PC-9 (cell line): ENCODE measurements around the gene ECE1. TPM values are rescaled to one million over a fixed set of nuclear protein-coding genes. Genes with fewer than 3 reads are reported as not detected.

Experiments
- BruUV-seq: library from RNA; stranded (reverse); fragments of 400-500 nt; replicated peaks from 2 replicates; lab custom pipeline; 2021; lab: Mats Ljungman, UMichigan
- CTCF ChIA-PET: fragments of 300-600 bp; sonication (Branson Sonifier 250); formaldehyde crosslinking; loops from one replicate; lab custom pipeline; 2022; ENCODE audit warnings: antibody characterized with exemption; lab: Charles Lee
- POLR2A ChIA-PET: fragments of 300-600 bp; sonication (Branson Sonifier 250); formaldehyde crosslinking; loops from one replicate; lab custom pipeline; 2022; ENCODE audit warnings: antibody characterized with exemption; ENCODE audit not compliant: unreplicated experiment; lab: Charles Lee
- DNase-seq, 2 experiments: peaks; one replicate each; pipeline versions ENCODE4 v3.0.0 to v3.0.0-alpha.2; 2015 to 2022; ENCODE audit warnings: mixed read lengths in 1 of 2
- H2AFZ ChIP-seq: fragments of 200-600 bp; sonication (generic); 2 replicates; pipeline ENCODE4 v1.8.1; 2017; ENCODE audit warnings: antibody characterized with exemption
- H3F3A ChIP-seq: fragments of 200-600 bp; sonication (generic); 2 replicates; pipeline ENCODE4 v1.8.1; 2017; ENCODE audit warnings: antibody characterized with exemption, mild to moderate bottlenecking, low read depth; ENCODE audit not compliant: insufficient read depth
- H3K27ac ChIP-seq: fragments of 200-600 bp; sonication (generic); 2 replicates; pipeline ENCODE4 v1.6.1; 2016; ENCODE audit warnings: mixed run types
- H3K27me3 ChIP-seq: fragments of 200-600 bp; sonication (generic); 2 replicates; pipeline ENCODE4 v1.6.1; 2016; ENCODE audit warnings: low read depth, mixed run types; ENCODE audit not compliant: insufficient read depth
- H3K36me3 ChIP-seq: fragments of 200-600 bp; sonication (generic); 2 replicates; pipeline ENCODE4 v1.6.1; 2016; ENCODE audit warnings: low read depth, mixed run types
- H3K4me1 ChIP-seq: fragments of 200-600 bp; sonication (generic); replicated peaks from 2 replicates; pipeline ENCODE4 v1.6.1; 2016; ENCODE audit warnings: mixed run types; ENCODE audit not compliant: insufficient read depth
- H3K4me2 ChIP-seq: fragments of 200-600 bp; sonication (generic); 2 replicates; pipeline ENCODE4 v1.6.1; 2017; ENCODE audit warnings: mixed run types
- H3K4me3 ChIP-seq: fragments of 200-600 bp; sonication (generic); 2 replicates; pipeline ENCODE4 v1.6.1; 2016; ENCODE audit warnings: mixed run types
- H3K79me2 ChIP-seq: fragments of 200-600 bp; sonication (generic); 2 replicates; pipeline ENCODE4 v1.6.1; 2017; ENCODE audit warnings: low read depth, mixed run types
- H3K9me2 ChIP-seq: fragments of 200-600 bp; sonication (generic); 2 replicates; pipeline ENCODE4 v1.8.1; 2017; ENCODE audit warnings: mild to moderate bottlenecking; ENCODE audit not compliant: insufficient read depth
- H3K9me3 ChIP-seq: fragments of 200-600 bp; sonication (generic); 2 replicates; pipeline ENCODE4 v1.8.1; 2016; ENCODE audit warnings: low read depth; ENCODE audit not compliant: insufficient read depth
- H4K20me1 ChIP-seq: fragments of 200-600 bp; sonication (generic); 2 replicates; pipeline ENCODE4 v1.8.1; 2017; ENCODE audit not compliant: insufficient read depth
- CTCF ChIP-seq: fragments of 200-600 bp; sonication (generic); conservative IDR thresholded peaks from 2 replicates; pipeline ENCODE4 v1.6.1; 2017; ENCODE audit warnings: mixed run types, antibody characterized with exemption, mild to moderate bottlenecking, moderate library complexity
- EZH2 ChIP-seq: fragments of 200-600 bp; sonication (generic); IDR thresholded peaks from 2 replicates; pipeline ENCODE4 v1.8.0; 2017; ENCODE audit warnings: antibody characterized with exemption, low read depth
- intact Hi-C: fragments of 100-400 bp; cut with micrococcal nuclease; formaldehyde crosslinking; loops from one replicate; pipeline ENCODE4 v1.10.0; 2022; ENCODE audit not compliant: unreplicated experiment
- total RNA-seq: library from RNA; stranded (reverse); gene quantifications from 2 replicates; pipeline ENCODE4 v1.2.3, GENCODE V29; 2021

The ECE1 gene
- total RNA-seq, 1 experiment from 2014 or later, result 80.8 TPM

GRCh38 chr1:21291964-21292363 lies 1.7 kb upstream of the ECE1 start:
- Histone ChIP-seq H3K4me3 (no peak overlapping the region), H3K79me2 (peaks cover 3% of the 10 kb centered on the region; the same call in 1 of the 2 replicates), H4K20me1 (no peaks in the 10 kb centered on the region), H3K4me1 (peaks cover 27% of the 10 kb centered on the region), H3K9me3 (no peaks in the 10 kb centered on the region), H3K4me2 (no peak overlapping the region), H3K36me3 (no peaks in the 10 kb centered on the region), H3K9me2 (no peaks in the 10 kb centered on the region), H2AFZ (no peak overlapping the region), H3K27ac (no peak overlapping the region), H3K27me3 (no peaks in the 10 kb centered on the region), H3F3A (peaks cover 27% of the 10 kb centered on the region)
- intact Hi-C loops, result no loop called here
- no peak for TF ChIP-seq EZH2
- TF ChIP-seq CTCF, result no peak
- DNase-seq, result no peak
- BruUV-seq, result no TSS peak
- POLR2A ChIA-PET, result no interaction called here
- CTCF ChIA-PET, result no interaction called here

- peaks cover 25% of the 10 kb centered on the region for H3F3A ChIP-seq
- BruUV-seq, result no TSS peak
- peaks cover 26% of the 10 kb centered on the region for H3K4me1 ChIP-seq
- DNase-seq, result no peak
- no peak overlapping the region for H3K27ac ChIP-seq
- intact Hi-C loops, result no loop called here
- no peaks in the 10 kb centered on the region for H4K20me1 ChIP-seq
- H3K36me3 ChIP-seq, result no peaks in the 10 kb centered on the region
- H3K4me3 ChIP-seq, result peak overlapping the region; percentile 67; the same call in 1 of the 2 replicates
- 0 out of 2 replicates have a peak, but pooled peaks cover 3% of the 10 kb centered on the region for H3K79me2 ChIP-seq
- no peaks in the 10 kb centered on the region for H3K9me2 ChIP-seq
- no peaks in the 10 kb centered on the region for H3K9me3 ChIP-seq
- CTCF ChIA-PET, result interaction anchor here (0.6 kb wide), 1 partner anchor 230 kb away, joined by 4 read pairs; no protein-coding TSS in a partner anchor
- no peak overlapping the region for H2AFZ ChIP-seq
- no peak for TF ChIP-seq EZH2
- no peak for TF ChIP-seq CTCF
- POLR2A ChIA-PET, result no interaction called here
- no peaks in the 10 kb centered on the region for H3K27me3 ChIP-seq
- peak overlapping the region; percentile 90 for H3K4me2 ChIP-seq
These were observed 921 bp upstream of the ECE1 start for GRCh38 chr1:21291184-21291583.

- Histone ChIP-seq H3K4me3 (peak overlapping the region; percentile 67), H2AFZ (peak overlapping the region; percentile 71; the same call in 1 of the 2 replicates), H3K36me3 (no peaks in the 10 kb centered on the region), H3K9me2 (no peaks in the 10 kb centered on the region), H3F3A (peaks cover 19% of the 10 kb centered on the region), H3K9me3 (no peaks in the 10 kb centered on the region), H3K79me2 (0 out of 2 replicates have a peak, but pooled peaks cover 3% of the 10 kb centered on the region), H3K4me2 (peak overlapping the region; percentile 90), H3K27ac (0 out of 2 replicates have a peak overlapping the region, but pooled peaks have one; percentile 9), H4K20me1 (no peaks in the 10 kb centered on the region), H3K27me3 (no peaks in the 10 kb centered on the region), H3K4me1 (peaks cover 19% of the 10 kb centered on the region)
- intact Hi-C loops, result no loop called here
- ChIA-PET POLR2A (interaction anchor here (0.6 kb wide), 1 partner anchor 25 kb away, joined by 3 read pairs; no protein-coding TSS in a partner anchor), CTCF (interaction anchor here (0.6 kb wide), 1 partner anchor 231 kb away, joined by 4 read pairs; no protein-coding TSS in a partner anchor)
- TF ChIP-seq EZH2, result no peak
- TF ChIP-seq CTCF, result no peak
- no TSS peak for BruUV-seq
- no peak for DNase-seq
These were observed 282 bp upstream of the ECE1 start for GRCh38 chr1:21290546-21290944.
